Mammary epithelial cell (primary cell): ENCODE results near the gene SLC5A4.

Experiments used
- EZH2 ChIP-seq: IDR thresholded peaks from 2 replicates; pipeline ENCODE4 v1.6.1; 2012; ENCODE audit warnings: low read length, inconsistent platforms, borderline replicate concordance
- TF ChIP-seq, protein P1 (sequence below), 2 donors: IDR thresholded peaks in 1 of 2; conservative IDR thresholded peaks in 1 of 2; 2 replicates each; pipeline ENCODE4 v1.5.1; 2011 to 2012; ENCODE audit warnings: inconsistent platforms in 2 of 2, low read length in 2 of 2, mild to moderate bottlenecking in 2 of 2, control low read depth in 1 of 2, low read depth in 1 of 2; ENCODE audit not compliant: insufficient read depth in 1 of 2; ENCODE audit errors: extremely low read depth in 1 of 2

GRCh38 chr22:32258791-32259190, 3.6 kb upstream of the SLC5A4 start:
- TF ChIP-seq, protein P1, sequence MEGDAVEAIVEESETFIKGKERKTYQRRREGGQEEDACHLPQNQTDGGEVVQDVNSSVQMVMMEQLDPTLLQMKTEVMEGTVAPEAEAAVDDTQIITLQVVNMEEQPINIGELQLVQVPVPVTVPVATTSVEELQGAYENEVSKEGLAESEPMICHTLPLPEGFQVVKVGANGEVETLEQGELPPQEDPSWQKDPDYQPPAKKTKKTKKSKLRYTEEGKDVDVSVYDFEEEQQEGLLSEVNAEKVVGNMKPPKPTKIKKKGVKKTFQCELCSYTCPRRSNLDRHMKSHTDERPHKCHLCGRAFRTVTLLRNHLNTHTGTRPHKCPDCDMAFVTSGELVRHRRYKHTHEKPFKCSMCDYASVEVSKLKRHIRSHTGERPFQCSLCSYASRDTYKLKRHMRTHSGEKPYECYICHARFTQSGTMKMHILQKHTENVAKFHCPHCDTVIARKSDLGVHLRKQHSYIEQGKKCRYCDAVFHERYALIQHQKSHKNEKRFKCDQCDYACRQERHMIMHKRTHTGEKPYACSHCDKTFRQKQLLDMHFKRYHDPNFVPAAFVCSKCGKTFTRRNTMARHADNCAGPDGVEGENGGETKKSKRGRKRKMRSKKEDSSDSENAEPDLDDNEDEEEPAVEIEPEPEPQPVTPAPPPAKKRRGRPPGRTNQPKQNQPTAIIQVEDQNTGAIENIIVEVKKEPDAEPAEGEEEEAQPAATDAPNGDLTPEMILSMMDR (conservative IDR thresholded peaks at IDR 0.05 in 1 of 2, IDR thresholded peaks at IDR 0.05 in 1 of 2; ENCODE audit: extremely low read depth in 1 of 2, insufficient read depth in 1 of 2, low read depth in 1 of 2, low read length in 2 of 2), result no peak
- TF ChIP-seq EZH2, result no peak
